ENCODE measurements around the gene CLCN2.

The CLCN2 gene

GRCh38 chr3:184352149-184352785 lies 9.1 kb downstream of the CLCN2 start:
- TF ChIP-seq, protein P1, sequence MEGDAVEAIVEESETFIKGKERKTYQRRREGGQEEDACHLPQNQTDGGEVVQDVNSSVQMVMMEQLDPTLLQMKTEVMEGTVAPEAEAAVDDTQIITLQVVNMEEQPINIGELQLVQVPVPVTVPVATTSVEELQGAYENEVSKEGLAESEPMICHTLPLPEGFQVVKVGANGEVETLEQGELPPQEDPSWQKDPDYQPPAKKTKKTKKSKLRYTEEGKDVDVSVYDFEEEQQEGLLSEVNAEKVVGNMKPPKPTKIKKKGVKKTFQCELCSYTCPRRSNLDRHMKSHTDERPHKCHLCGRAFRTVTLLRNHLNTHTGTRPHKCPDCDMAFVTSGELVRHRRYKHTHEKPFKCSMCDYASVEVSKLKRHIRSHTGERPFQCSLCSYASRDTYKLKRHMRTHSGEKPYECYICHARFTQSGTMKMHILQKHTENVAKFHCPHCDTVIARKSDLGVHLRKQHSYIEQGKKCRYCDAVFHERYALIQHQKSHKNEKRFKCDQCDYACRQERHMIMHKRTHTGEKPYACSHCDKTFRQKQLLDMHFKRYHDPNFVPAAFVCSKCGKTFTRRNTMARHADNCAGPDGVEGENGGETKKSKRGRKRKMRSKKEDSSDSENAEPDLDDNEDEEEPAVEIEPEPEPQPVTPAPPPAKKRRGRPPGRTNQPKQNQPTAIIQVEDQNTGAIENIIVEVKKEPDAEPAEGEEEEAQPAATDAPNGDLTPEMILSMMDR (IDR thresholded peaks at IDR 0.05; ENCODE audit: control insufficient read depth, insufficient read depth, low read depth, low read length, missing control alignments) = no peak
- no peak overlapping the region for H3K4me3 ChIP-seq (ENCODE audit: control insufficient read depth, low read depth, low read length)
- DNase-seq (ENCODE audit: low read depth) = no peak

DNA sequence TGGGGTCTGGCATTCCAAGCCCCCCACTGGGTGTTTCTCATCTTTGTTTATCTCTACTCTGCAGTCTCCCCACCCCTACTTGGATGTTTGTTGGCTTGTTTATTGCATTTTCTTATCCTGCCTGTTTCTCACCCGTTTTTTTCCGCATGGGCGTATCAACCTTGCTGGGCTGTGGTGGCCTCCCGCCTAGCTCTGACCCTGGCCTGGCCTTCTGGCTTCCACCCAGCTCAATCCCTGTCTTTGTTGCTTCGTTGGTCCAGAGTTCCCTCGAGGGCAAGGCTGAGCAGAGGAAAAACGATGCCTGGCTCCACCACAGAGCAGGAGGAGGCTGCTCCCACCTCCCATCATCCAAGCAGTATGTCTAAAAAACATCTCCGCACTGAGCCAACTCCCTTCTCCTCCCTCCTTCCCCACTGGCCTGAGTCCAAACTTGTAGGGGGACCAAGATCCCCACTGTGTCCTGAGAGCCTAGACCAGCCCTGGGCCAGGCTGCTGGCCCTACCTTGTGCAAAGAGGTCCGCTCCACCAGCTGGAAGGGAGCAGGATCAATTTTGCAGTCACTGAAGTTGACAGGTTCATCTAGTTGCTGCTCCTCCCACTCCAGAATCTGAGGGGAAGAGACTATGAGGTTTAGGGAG lies 9.8 kb downstream of the CLCN2 start:
- H3K4me3 ChIP-seq (ENCODE audit: control insufficient read depth, low read depth, low read length) = no peak overlapping the region
- DNase-seq (ENCODE audit: low read depth) = no peak
- TF ChIP-seq, protein P1 (IDR thresholded peaks at IDR 0.05; ENCODE audit: control insufficient read depth, insufficient read depth, low read depth, low read length, missing control alignments) = no peak

DNA sequence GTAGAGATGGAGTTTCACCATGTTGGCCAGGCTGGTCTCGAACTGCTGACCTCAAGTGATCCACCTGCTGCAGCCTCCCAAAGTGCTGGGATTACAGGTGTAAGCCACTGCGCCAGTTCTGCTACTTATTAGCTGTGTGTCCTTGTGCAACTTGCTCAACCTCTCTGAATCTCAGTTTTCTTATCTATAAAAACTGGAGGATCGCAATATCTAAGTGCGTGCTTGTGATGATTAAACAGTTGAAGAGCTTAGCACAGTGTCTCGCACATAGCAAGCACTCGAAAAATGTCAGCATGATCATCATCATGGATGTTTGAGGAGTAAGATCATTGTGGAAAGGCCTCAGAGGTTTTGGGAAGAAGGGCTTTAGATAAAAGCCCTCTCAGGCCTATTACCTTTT lies 10.8 kb downstream of the CLCN2 start:
- TF ChIP-seq, protein P1 (IDR thresholded peaks at IDR 0.05; ENCODE audit: control insufficient read depth, insufficient read depth, low read depth, low read length, missing control alignments) = no peak
- no peak for DNase-seq (ENCODE audit: low read depth)
- H3K4me3 ChIP-seq (ENCODE audit: control insufficient read depth, low read depth, low read length) = no peak overlapping the region

DNA sequence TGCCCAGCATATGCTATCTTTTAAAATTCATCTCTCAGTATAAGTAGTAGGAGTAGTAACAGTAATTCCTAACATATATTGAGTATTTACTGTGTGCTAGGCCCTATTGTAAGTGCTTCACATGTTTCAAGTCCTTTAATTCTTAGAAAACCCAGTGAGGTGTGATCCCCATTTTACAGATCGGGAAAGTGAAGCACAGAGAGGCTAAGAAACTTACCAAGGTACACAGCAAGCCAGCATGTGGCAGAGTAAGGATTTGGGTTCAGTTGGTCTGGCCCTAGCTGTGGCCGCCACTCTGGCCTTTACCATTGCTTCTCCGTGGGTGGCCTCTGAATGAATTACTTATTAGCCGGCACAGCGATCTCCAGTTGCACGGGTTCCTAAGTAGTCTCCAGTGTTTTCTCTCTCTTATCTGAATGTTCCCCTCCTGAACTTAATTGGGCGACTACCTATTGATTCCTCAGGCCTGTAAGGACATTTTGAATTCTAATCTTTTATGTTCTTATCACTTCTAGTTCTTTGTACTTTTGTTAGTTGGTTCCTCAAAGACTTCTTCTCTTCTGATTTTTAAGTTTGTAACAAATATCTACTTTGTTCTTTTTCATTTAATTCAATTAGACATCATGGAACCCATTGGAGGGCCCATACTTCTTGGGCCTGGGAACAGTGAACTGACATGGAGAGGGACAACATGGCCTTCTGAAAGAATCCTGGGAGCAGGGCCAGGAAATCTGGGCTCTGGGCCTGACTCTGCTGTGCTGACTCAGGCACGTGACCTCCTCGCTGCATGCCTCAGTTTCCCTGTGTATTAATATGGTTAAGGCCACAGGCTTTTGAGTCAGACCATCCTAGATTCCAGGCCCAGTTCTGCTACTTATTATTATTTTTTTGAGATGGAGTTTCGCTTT lies 11.6 kb downstream of the CLCN2 start:
- TF ChIP-seq, protein P1 (IDR thresholded peaks at IDR 0.05; ENCODE audit: control insufficient read depth, insufficient read depth, low read depth, low read length, missing control alignments) = no peak
- DNase-seq (ENCODE audit: low read depth) = no peak
- H3K4me3 ChIP-seq (ENCODE audit: control insufficient read depth, low read depth, low read length) = no peak overlapping the region

- TF ChIP-seq, protein P1 (IDR thresholded peaks at IDR 0.05; ENCODE audit: control insufficient read depth, insufficient read depth, low read depth, low read length, missing control alignments) = no peak
- DNase-seq (ENCODE audit: low read depth) = no peak
- no peak overlapping the region for H3K4me3 ChIP-seq (ENCODE audit: control insufficient read depth, low read depth, low read length)
Observed at GRCh38 chr3:184348057-184348382, 13.4 kb downstream of the CLCN2 start.

- TF ChIP-seq, protein P1 (IDR thresholded peaks at IDR 0.05; ENCODE audit: control insufficient read depth, insufficient read depth, low read depth, low read length, missing control alignments) = no peak
- H3K4me3 ChIP-seq (ENCODE audit: control insufficient read depth, low read depth, low read length) = no peak overlapping the region
- DNase-seq (ENCODE audit: low read depth) = no peak
Observed at GRCh38 chr3:184347321-184348056, 13.9 kb downstream of the CLCN2 start.
